ENCODE data around the gene MTTP.

Gene MTTP

GRCh38 chr4:99614491-99614890 lies 39.9 kb downstream of the MTTP start:
- no peak for TF ChIP-seq ZNF274 (IDR thresholded peaks at IDR 0.05; ENCODE audit: low read depth, low read length)
- H3K4me3 ChIP-seq (ENCODE audit: low read length): no peak overlapping the region

GRCh38 chr4:99615170-99615820 lies 40.7 kb downstream of the MTTP start:
- no peak for TF ChIP-seq ZNF274 (IDR thresholded peaks at IDR 0.05; ENCODE audit: low read depth, low read length)
- H3K4me3 ChIP-seq (ENCODE audit: low read length): no peak overlapping the region

DNA sequence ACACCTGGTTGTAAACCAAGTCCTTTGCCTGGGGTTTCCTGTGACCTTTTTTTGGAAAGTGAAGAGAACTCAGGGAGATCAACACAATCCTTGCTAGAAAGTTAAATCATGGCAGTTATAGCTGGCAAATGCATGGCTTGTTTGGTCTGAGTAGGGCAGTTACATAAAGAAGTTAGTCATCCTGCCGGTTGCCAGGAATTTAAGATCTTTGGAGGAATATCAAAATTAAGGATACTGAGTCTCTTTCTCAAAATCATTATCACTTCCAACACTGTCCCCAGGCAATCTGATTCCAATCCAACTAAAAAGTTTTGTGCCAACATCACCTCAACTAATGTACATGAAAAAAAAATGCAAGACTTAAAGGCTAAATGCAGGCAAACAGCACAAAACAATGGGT lies 42.8 kb downstream of the MTTP start:
- no peak for TF ChIP-seq ZNF274 (IDR thresholded peaks at IDR 0.05; ENCODE audit: low read depth, low read length)
- no peak overlapping the region for H3K4me3 ChIP-seq (ENCODE audit: low read length)

- TF ChIP-seq ZNF274 (IDR thresholded peaks at IDR 0.05; ENCODE audit: low read depth, low read length): no peak
- no peak overlapping the region for H3K4me3 ChIP-seq (ENCODE audit: low read length)
These were observed 47.7 kb downstream of the MTTP start for GRCh38 chr4:99622341-99622740.

- H3K4me3 ChIP-seq (ENCODE audit: low read length): no peak overlapping the region
- TF ChIP-seq ZNF274 (IDR thresholded peaks at IDR 0.05; ENCODE audit: low read depth, low read length): no peak
These were observed 49.6 kb downstream of the MTTP start for GRCh38 chr4:99624141-99624719.

- no peak for TF ChIP-seq ZNF274 (IDR thresholded peaks at IDR 0.05; ENCODE audit: low read depth, low read length)
- no peak overlapping the region for H3K4me3 ChIP-seq (ENCODE audit: low read length)
These were observed 50.7 kb downstream of the MTTP start for GRCh38 chr4:99625369-99625768.

GRCh38 chr4:99628040-99628439 lies 53.4 kb downstream of the MTTP start:
- TF ChIP-seq ZNF274 (IDR thresholded peaks at IDR 0.05; ENCODE audit: low read depth, low read length): no peak
- no peak overlapping the region for H3K4me3 ChIP-seq (ENCODE audit: low read length)

DNA sequence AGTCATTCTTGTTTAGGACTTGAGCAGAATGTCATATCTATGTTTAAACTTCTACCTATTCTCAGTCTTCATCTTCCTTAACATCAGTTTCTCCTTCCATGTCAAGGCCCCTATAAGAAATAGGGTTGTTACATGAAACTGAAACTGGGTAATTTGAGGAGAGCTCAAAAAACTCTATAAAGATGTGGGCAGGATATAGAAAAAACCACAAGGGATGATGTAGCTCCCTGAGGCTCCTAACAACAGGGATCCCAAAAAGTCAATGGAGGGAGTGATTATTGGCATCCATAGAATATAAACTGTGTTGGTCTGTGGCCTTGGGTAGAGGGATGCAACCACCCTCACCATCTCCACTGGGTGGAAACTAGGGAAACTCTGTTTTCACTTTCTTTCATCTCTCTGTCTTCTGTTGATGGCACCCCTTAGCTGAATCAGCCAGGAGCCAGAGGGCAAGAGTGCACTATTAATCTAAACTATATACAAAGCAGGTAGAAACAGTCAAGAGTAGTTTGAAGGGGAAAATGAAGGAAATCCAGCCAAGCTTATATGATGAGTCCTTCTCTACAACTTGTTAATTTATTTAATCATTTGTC lies 55.4 kb downstream of the MTTP start:
- H3K4me3 ChIP-seq (ENCODE audit: low read length): no peak overlapping the region
- TF ChIP-seq ZNF274 (IDR thresholded peaks at IDR 0.05; ENCODE audit: low read depth, low read length): no peak

DNA sequence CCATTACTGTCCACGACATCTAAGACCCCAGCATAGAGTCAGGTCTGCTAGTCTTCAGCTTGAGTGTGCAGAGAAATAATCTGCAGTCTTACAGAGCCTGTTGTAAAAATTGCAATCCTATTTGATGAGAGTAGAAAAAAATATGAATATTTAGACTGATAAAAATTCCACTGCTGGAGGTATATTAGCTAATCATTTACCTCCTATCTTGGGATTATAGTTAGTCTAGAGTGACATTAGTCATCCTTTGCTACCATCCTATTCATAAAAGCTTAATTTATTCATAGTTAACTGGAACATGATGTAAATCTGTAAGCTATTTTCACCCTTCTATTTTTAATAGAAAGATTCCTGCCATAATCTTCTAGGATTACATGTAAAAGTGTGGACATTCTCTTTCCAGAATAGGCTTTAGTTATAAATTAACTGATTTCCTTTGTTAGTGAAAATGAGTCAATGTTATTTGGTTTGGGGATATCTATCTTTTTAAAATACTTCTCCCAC lies 56.3 kb downstream of the MTTP start:
- H3K4me3 ChIP-seq (ENCODE audit: low read length): no peak overlapping the region
- no peak for TF ChIP-seq ZNF274 (IDR thresholded peaks at IDR 0.05; ENCODE audit: low read depth, low read length)

DNA sequence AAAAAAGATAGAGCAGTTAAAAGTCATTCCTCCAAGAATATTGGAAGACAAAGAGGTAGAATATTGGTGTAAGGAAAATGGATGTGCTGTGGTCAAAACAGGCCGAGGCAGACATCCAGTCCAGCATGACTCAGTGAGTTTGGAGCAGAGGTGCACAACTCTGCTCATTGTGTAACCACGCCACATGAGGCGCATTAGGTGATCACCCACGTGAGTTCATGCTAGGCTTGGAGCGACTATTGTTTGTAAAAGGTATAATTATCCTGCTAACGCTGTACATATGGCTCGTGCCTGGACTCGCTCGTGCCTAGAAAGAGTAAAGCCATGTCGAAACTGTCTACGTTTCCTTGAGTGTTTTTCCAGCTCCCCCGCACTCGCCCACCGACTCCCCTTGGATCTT lies 59.1 kb downstream of the MTTP start:
- TF ChIP-seq ZNF274 (IDR thresholded peaks at IDR 0.05; ENCODE audit: low read depth, low read length): no peak
- H3K4me3 ChIP-seq (ENCODE audit: low read length): no peak overlapping the region

DNA sequence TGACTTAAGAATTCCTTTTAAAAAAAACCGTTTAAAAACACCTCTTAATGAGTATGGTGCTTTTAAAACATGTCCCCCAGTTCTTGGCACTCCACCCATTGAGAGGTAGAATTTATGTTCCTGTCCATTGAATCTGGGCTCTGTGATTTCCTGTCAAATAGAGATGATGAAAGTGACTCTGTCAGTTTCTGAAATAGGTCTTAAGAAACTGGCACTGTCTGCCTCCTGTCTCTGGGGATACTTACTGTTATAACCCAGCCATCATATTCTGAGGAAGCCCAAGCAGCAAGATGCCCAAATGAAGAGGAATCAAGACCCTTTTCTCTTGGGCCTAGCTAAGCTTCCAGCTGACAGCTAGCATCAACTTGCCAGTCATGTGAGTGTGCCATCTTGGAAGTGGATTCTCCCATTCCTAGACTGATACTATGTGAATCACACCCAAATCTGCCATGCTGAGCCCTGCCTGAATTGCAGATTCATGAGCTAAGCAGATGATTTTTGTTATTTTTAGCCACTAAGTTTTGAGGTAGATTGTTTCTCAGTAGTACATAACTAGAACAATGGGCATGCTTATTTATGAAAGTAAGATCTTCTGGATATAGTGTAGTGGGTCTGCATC lies 60.2 kb downstream of the MTTP start:
- TF ChIP-seq ZNF274 (IDR thresholded peaks at IDR 0.05; ENCODE audit: low read depth, low read length): no peak
- no peak overlapping the region for H3K4me3 ChIP-seq (ENCODE audit: low read length)

DNA sequence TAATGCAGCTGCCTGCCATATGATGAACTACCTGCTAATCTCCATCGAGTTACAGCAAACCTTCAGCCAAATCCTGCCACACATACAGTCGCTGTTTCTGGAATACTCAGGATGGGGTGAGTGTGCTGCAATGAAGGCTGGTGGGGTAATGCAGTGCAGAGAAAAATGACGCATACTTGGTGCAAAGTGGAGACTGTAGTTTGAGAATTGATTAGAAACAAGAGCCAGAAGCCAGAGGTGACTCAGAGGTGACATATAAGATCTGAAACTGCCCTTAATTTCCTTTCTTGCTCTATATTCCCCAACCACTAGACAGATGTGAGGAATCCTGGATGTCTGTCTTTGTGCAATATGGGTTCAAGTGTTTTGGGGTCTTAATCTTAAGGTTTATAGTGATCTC lies 61.0 kb downstream of the MTTP start:
- no peak overlapping the region for H3K4me3 ChIP-seq (ENCODE audit: low read length)
- TF ChIP-seq ZNF274 (IDR thresholded peaks at IDR 0.05; ENCODE audit: low read depth, low read length): no peak

GRCh38 chr4:99636422-99636821 lies 61.8 kb downstream of the MTTP start:
- H3K4me3 ChIP-seq (ENCODE audit: low read length): no peak overlapping the region
- no peak for TF ChIP-seq ZNF274 (IDR thresholded peaks at IDR 0.05; ENCODE audit: low read depth, low read length)

GRCh38 chr4:99637174-99637573 lies 62.5 kb downstream of the MTTP start:
- no peak for TF ChIP-seq ZNF274 (IDR thresholded peaks at IDR 0.05; ENCODE audit: low read depth, low read length)
- H3K4me3 ChIP-seq (ENCODE audit: low read length): no peak overlapping the region

GRCh38 chr4:99640676-99641075 lies 66.1 kb downstream of the MTTP start:
- TF ChIP-seq ZNF274 (IDR thresholded peaks at IDR 0.05; ENCODE audit: low read depth, low read length): no peak
- no peak overlapping the region for H3K4me3 ChIP-seq (ENCODE audit: low read length)
